Astrocyte (in vitro differentiated cells and primary cell): Measurements from ENCODE around the gene TGM6. TPM values are rescaled to one million over a fixed set of nuclear protein-coding genes. Genes with fewer than 3 reads are reported as not detected.

Experiments used
- DNase-seq: peaks from one replicate; pipeline ENCODE4 v3.0.0-alpha.2; 2010; ENCODE audit warnings: low read depth
- FAIRE-seq: peaks from 2 replicates; lab custom pipeline; 2011; peaks lifted over from hg19 to GRCh38; lab: Jason Lieb, UNC
- H2AFZ ChIP-seq: 2 replicates; pipeline ENCODE4 v1.6.0; 2012; ENCODE audit warnings: low read depth, low read length, inconsistent platforms
- H3K27ac ChIP-seq: 2 replicates; pipeline ENCODE4 v1.5.1; 2011; ENCODE audit warnings: low read depth, low read length, inconsistent platforms
- H3K27me3 ChIP-seq: 2 replicates; pipeline ENCODE4 v1.6.0; 2011; ENCODE audit warnings: low read length, inconsistent platforms; ENCODE audit not compliant: insufficient read depth
- H3K36me3 ChIP-seq: 2 replicates; pipeline ENCODE4 v1.5.1; 2011; ENCODE audit warnings: low read length, inconsistent platforms; ENCODE audit not compliant: insufficient read depth
- H3K4me1 ChIP-seq: 2 replicates; pipeline ENCODE4 v1.5.1; 2011; ENCODE audit warnings: low read length, inconsistent platforms; ENCODE audit not compliant: insufficient read depth
- H3K4me2 ChIP-seq: 2 replicates; pipeline ENCODE4 v1.6.0; 2012; ENCODE audit warnings: low read length, inconsistent platforms
- H3K4me3 ChIP-seq: 2 replicates; pipeline ENCODE4 v1.5.1; 2011; ENCODE audit warnings: low read depth, mild to moderate bottlenecking, low read length, inconsistent platforms; ENCODE audit not compliant: insufficient read depth
- H3K79me2 ChIP-seq: 2 replicates; pipeline ENCODE4 v1.6.0; 2012; ENCODE audit warnings: mild to moderate bottlenecking, low read length, inconsistent platforms; ENCODE audit not compliant: insufficient read depth
- H3K9ac ChIP-seq: 2 replicates; pipeline ENCODE4 v1.6.0; 2012; ENCODE audit warnings: mild to moderate bottlenecking, low read length, inconsistent platforms
- H3K9me3 ChIP-seq: 2 replicates; pipeline ENCODE4 v1.5.1; 2012; ENCODE audit warnings: low read depth, mild to moderate bottlenecking, low read length, inconsistent platforms; ENCODE audit not compliant: insufficient read depth
- H4K20me1 ChIP-seq: 2 replicates; pipeline ENCODE4 v1.6.0; 2012; ENCODE audit warnings: low read length, inconsistent platforms; ENCODE audit not compliant: insufficient read depth
- H3K27ac Mint-ChIP-seq: one replicate; pipeline ENCODE4 v1.8.0; 2021; ENCODE audit warnings: mild to moderate bottlenecking, mixed read lengths; ENCODE audit not compliant: unreplicated experiment
- H3K27me3 Mint-ChIP-seq: one replicate; pipeline ENCODE4 v1.8.0; 2021; ENCODE audit warnings: low read depth, mixed read lengths; ENCODE audit not compliant: unreplicated experiment
- H3K36me3 Mint-ChIP-seq: one replicate; pipeline ENCODE4 v1.8.0; 2021; ENCODE audit warnings: low read depth, mixed read lengths; ENCODE audit not compliant: unreplicated experiment
- H3K4me1 Mint-ChIP-seq: one replicate; pipeline ENCODE4 v1.8.0; 2021; ENCODE audit warnings: low read depth, mixed read lengths; ENCODE audit not compliant: unreplicated experiment
- H3K4me3 Mint-ChIP-seq: one replicate; pipeline ENCODE4 v1.8.0; 2021; ENCODE audit warnings: mild to moderate bottlenecking, moderate library complexity, mixed read lengths; ENCODE audit not compliant: unreplicated experiment
- H3K9me3 Mint-ChIP-seq: one replicate; pipeline ENCODE4 v1.8.0; 2021; ENCODE audit warnings: mild to moderate bottlenecking, mixed read lengths; ENCODE audit not compliant: unreplicated experiment
- CTCF ChIP-seq: IDR thresholded peaks from 2 replicates; pipeline ENCODE4 v1.5.1; 2011; ENCODE audit warnings: low read depth, mild to moderate bottlenecking, inconsistent platforms, low read length, moderate library complexity; ENCODE audit not compliant: insufficient read depth
- EZH2 ChIP-seq: IDR thresholded peaks from 2 replicates; pipeline ENCODE4 v1.6.1; 2012; ENCODE audit warnings: mild to moderate bottlenecking, low read length, inconsistent platforms; ENCODE audit not compliant: insufficient read depth
- total RNA-seq: library from RNA; stranded (reverse); gene quantifications from 2 replicates; pipeline ENCODE4 v1.2.1, GENCODE V29; 2021

TGM6 gene
- total RNA-seq, 1 donor from 2014 or later = not detected

- H3K9me3 Mint-ChIP-seq = no peaks in the 10 kb centered on the region
- no peak for DNase-seq
- Histone ChIP-seq H3K36me3 (no peaks in the 10 kb centered on the region), H3K4me3 (no peak overlapping the region), H3K79me2 (no peaks in the 10 kb centered on the region), H2AFZ (no peak overlapping the region), H3K9ac (no peak overlapping the region), H3K27me3 (peaks cover 7% of the 10 kb centered on the region), H3K4me1 (no peaks in the 10 kb centered on the region), H3K4me2 (no peak overlapping the region), H3K9me3 (no peaks in the 10 kb centered on the region), H3K27ac (no peak overlapping the region), H4K20me1 (no peaks in the 10 kb centered on the region)
- H3K4me3 Mint-ChIP-seq = no peak overlapping the region
- FAIRE-seq = no peak
- H3K27me3 Mint-ChIP-seq = peaks cover 51% of the 10 kb centered on the region
- TF ChIP-seq CTCF (no peak), EZH2 (no peak)
- H3K36me3 Mint-ChIP-seq = no peaks in the 10 kb centered on the region
- H3K4me1 Mint-ChIP-seq = no peaks in the 10 kb centered on the region
- H3K27ac Mint-ChIP-seq = no peak overlapping the region
Observed at GRCh38 chr20:2332711-2333110, 48.0 kb upstream of the TGM6 start.

- Histone ChIP-seq H3K4me1 (no peaks in the 10 kb centered on the region), H3K4me2 (no peak overlapping the region), H3K79me2 (no peaks in the 10 kb centered on the region), H3K9ac (no peak overlapping the region), H2AFZ (no peak overlapping the region), H3K9me3 (no peaks in the 10 kb centered on the region), H3K36me3 (no peaks in the 10 kb centered on the region), H3K27ac (no peak overlapping the region), H3K27me3 (peaks cover 11% of the 10 kb centered on the region), H3K4me3 (no peak overlapping the region), H4K20me1 (no peaks in the 10 kb centered on the region)
- DNase-seq = no peak
- no peaks in the 10 kb centered on the region for H3K4me1 Mint-ChIP-seq
- H3K9me3 Mint-ChIP-seq = no peaks in the 10 kb centered on the region
- H3K27ac Mint-ChIP-seq = no peak overlapping the region
- H3K4me3 Mint-ChIP-seq = no peak overlapping the region
- TF ChIP-seq CTCF = no peak
- no peak for TF ChIP-seq EZH2
- H3K27me3 Mint-ChIP-seq = peaks cover 54% of the 10 kb centered on the region
- no peaks in the 10 kb centered on the region for H3K36me3 Mint-ChIP-seq
- no peak for FAIRE-seq
Observed at GRCh38 chr20:2333821-2334220, 46.9 kb upstream of the TGM6 start.

- no peak for FAIRE-seq
- H3K9ac ChIP-seq = no peak overlapping the region
- H3K4me1 Mint-ChIP-seq = no peaks in the 10 kb centered on the region
Observed at GRCh38 chr20:2335096-2335870, 45.4 kb upstream of the TGM6 start.

More at GRCh38 chr20:2335096-2335870, 45.4 kb upstream of the TGM6 start:
- Histone ChIP-seq H3K4me1 (no peaks in the 10 kb centered on the region), H3K27me3 (peaks cover 11% of the 10 kb centered on the region), H3K79me2 (no peaks in the 10 kb centered on the region), H3K36me3 (no peaks in the 10 kb centered on the region), H4K20me1 (no peaks in the 10 kb centered on the region), H2AFZ (no peak overlapping the region), H3K4me2 (no peak overlapping the region), H3K4me3 (no peak overlapping the region), H3K9me3 (no peaks in the 10 kb centered on the region), H3K27ac (no peak overlapping the region)
- Mint-ChIP-seq H3K27ac (no peak overlapping the region), H3K9me3 (no peaks in the 10 kb centered on the region), H3K27me3 (peaks cover 48% of the 10 kb centered on the region), H3K4me3 (no peak overlapping the region), H3K36me3 (no peaks in the 10 kb centered on the region)
- TF ChIP-seq CTCF = no peak
- TF ChIP-seq EZH2 = no peak
- no peak for DNase-seq
